ENCODE data around the gene FLII. TPM values are rescaled to one million over a fixed set of nuclear protein-coding genes. Genes with fewer than 3 reads are reported as not detected.

The FLII gene
- total and polyA plus RNA-seq, 2 of the 8 experiments (the other 6 are each of a cell fraction or from before 2014, with no cell fraction given) = 300 to 549 TPM

GRCh38 chr17:18213666-18214270 is 44.8 kb downstream of the FLII start:
- H3K27ac ChIP-seq (ENCODE audit: low read depth, low read length) = no peak overlapping the region
- H3K14ac ChIP-seq (ENCODE audit: insufficient read length) = no peak overlapping the region
- no peaks in the 10 kb centered on the region for H3K9me3 ChIP-seq (ENCODE audit: insufficient read depth in 2 of 2, low read depth in 1 of 2, low read length in 1 of 2)
- H4K8ac ChIP-seq (ENCODE audit: extremely low read depth, insufficient read depth, low read length) = no peak overlapping the region
- H3K36me3 ChIP-seq (ENCODE audit: control insufficient read depth in 2 of 4, insufficient read depth in 4 of 4, low read length in 3 of 4) = peaks cover 0 to 16% (median 6%) of the 10 kb centered on the region in 4 experiments; a peak in 4 of 8 replicates
- H2AK5ac ChIP-seq (ENCODE audit: low read depth, low read length) = no peak overlapping the region
- no peak overlapping the region for H2BK5ac ChIP-seq (ENCODE audit: low read depth, low read length)
- no peak overlapping the region for H3K23ac ChIP-seq (ENCODE audit: insufficient read length)
- H4K5ac ChIP-seq (ENCODE audit: insufficient read length, low read depth, low read length) = no peak overlapping the region
- H3K23me2 ChIP-seq (ENCODE audit: low read depth, low read length) = no peaks in the 10 kb centered on the region
- H4K91ac ChIP-seq (replicated peaks; ENCODE audit: insufficient read length, low read length) = no peak overlapping the region
- H3K4me3 ChIP-seq (ENCODE audit: extremely low read depth in 1 of 4, insufficient read depth in 2 of 4, low read depth in 3 of 4, low read length in 4 of 4) = no peak overlapping the region
- no peak for DNase-seq (ENCODE audit: low read depth in 1 of 2, low spot score in 2 of 2)
- ChIA-PET POLR2A (ENCODE audit: partially characterized antibody) (interaction anchor here (0.6 kb wide), 1 partner anchor 24 kb away, joined by 4 read pairs; no protein-coding TSS in a partner anchor), CTCF (ENCODE audit: partially characterized antibody) (interaction anchor here (1.2 to 11.4 kb wide), 4 partner anchors 9 to 16 kb away, joined by 3 to 76 read pairs (median 6); partner anchors contain the start of gene LLGL1)
- WGBS, 2 experiments (ENCODE audit: extremely low coverage in 1 of 2, insufficient coverage in 1 of 2, insufficient read length in 1 of 2, insufficient replicate concordance in 2 of 2, low coverage in 1 of 2, low lambda C conversion rate in 2 of 2, missing lambda C conversion rate in 1 of 2) = 90% methylated on average over 7 of the region's 7 CpGs; no CpG with 5 or more reads in 1 of the 2 experiments
- H2BK12ac ChIP-seq (ENCODE audit: low read depth, low read length) = no peak overlapping the region
- FAIRE-seq = no peak
- H3K9ac ChIP-seq (replicated peaks in 1 of 4; ENCODE audit: extremely low read depth in 1 of 4, low read depth in 3 of 4, low read length in 3 of 4) = no peak overlapping the region
- H2BK20ac ChIP-seq (ENCODE audit: low read length) = no peak overlapping the region
- H3K79me1 ChIP-seq (ENCODE audit: low read depth, low read length) = no peaks in the 10 kb centered on the region
- H3K4me1 ChIP-seq (replicated peaks in 1 of 4; ENCODE audit: control insufficient read depth in 3 of 4, insufficient read depth in 4 of 4, low read length in 3 of 4) = no peaks in the 10 kb centered on the region
- H3K18ac ChIP-seq (ENCODE audit: extremely low read depth, low read length) = no peak overlapping the region
- H3K56ac ChIP-seq (replicated peaks; ENCODE audit: insufficient read length, low read depth, low read length) = no peak overlapping the region
- H4K20me1 ChIP-seq (replicated peaks in 1 of 2; ENCODE audit: control insufficient read depth in 1 of 2, insufficient read depth in 2 of 2, low read length in 2 of 2) = no peaks in the 10 kb centered on the region
- no peak overlapping the region for H2BK15ac ChIP-seq (ENCODE audit: low read length)
- H3K27me3 ChIP-seq (replicated peaks in 1 of 4; ENCODE audit: control insufficient read depth in 3 of 4, extremely low read depth in 1 of 4, insufficient read depth in 3 of 4, low read length in 3 of 4) = no peaks in the 10 kb centered on the region
- H3K4me2 ChIP-seq (ENCODE audit: insufficient read depth in 1 of 2, low read depth in 2 of 2, low read length in 2 of 2) = no peak overlapping the region
- H3K4ac ChIP-seq (replicated peaks; ENCODE audit: insufficient read length, low read depth, low read length) = no peak overlapping the region
- H2BK120ac ChIP-seq (replicated peaks; ENCODE audit: low read depth, low read length) = no peak overlapping the region
- no peak overlapping the region for H2AFZ ChIP-seq (ENCODE audit: low read length)
- no peaks in the 10 kb centered on the region for H3K79me2 ChIP-seq (ENCODE audit: control insufficient read depth in 1 of 2, insufficient read depth in 2 of 2, low read length in 2 of 2)
- TF ChIP-seq RBBP5 (IDR thresholded peaks at IDR 0.05; ENCODE audit: borderline replicate concordance, low read depth, low read length) = no peak
- TF ChIP-seq CTCF (IDR thresholded peaks at IDR 0.05; ENCODE audit: control extremely low read depth in 1 of 3, insufficient read depth in 1 of 3, low read depth in 1 of 3, low read length in 3 of 3) = no peak
- no peak for TF ChIP-seq POLR2AphosphoS5 (IDR thresholded peaks at IDR 0.05; ENCODE audit: low read depth, low read length)
- TF ChIP-seq TAF7 (optimal IDR thresholded peaks at IDR 0.05; ENCODE audit: borderline replicate concordance, low read depth, low read length) = no peak
- TF ChIP-seq YY1 (IDR thresholded peaks at IDR 0.05; ENCODE audit: low read depth, low read length) = no peak
- TF ChIP-seq ASH2L (IDR thresholded peaks at IDR 0.05; ENCODE audit: low read length) = no peak
- no peak for TF ChIP-seq SRF (IDR thresholded peaks at IDR 0.05; ENCODE audit: low read depth, low read length)
- TF ChIP-seq NANOG (IDR thresholded peaks at IDR 0.05; ENCODE audit: insufficient read depth, low read depth, low read length, poor library complexity, severe bottlenecking) = no peak
